Esophagus mucosa (tissue), 1 donor: ENCODE results near the gene CAPN8. TPM values are rescaled to one million over a fixed set of nuclear protein-coding genes. Genes with fewer than 3 reads are reported as not detected.

ENCODE experiments used
- ATAC-seq: fragments of 200-7000 bp; cut with Tn5 transposase; one replicate; pipeline ENCODE4 v1.9.1; 2020
- total RNA-seq: library from RNA; stranded (reverse); gene quantifications from one replicate; pipeline ENCODE4 v1.2.4, GENCODE V29; 2023
- donor health status: DM: yes; HTN: yes; CAD: no.

The CAPN8 gene
- total RNA-seq, 1 donor from 2014 or later = 1.2 TPM

- ATAC-seq = no peak
These were observed 48.9 kb downstream of the CAPN8 start for GRCh38 chr1:223616586-223616985.

DNA sequence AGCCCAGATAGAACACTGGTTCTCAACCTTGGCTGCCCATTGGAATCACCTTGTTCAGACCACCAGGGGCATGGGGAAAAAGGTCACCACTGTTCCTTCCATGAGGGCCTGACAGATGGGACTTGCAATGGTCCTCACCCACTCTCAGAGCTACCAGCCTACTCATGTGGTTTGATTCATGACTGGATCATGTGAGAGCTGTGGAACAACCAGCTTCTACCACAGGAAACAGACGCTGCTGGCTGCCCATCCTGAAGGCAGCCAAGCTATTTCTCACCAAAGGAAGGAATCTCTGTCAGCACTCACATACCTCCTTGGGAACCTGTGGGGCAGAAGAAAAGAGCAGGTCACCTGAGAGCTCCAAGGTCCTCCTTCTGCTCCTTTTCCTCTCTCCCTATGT is 53.6 kb downstream of the CAPN8 start:
- no peak for ATAC-seq

DNA sequence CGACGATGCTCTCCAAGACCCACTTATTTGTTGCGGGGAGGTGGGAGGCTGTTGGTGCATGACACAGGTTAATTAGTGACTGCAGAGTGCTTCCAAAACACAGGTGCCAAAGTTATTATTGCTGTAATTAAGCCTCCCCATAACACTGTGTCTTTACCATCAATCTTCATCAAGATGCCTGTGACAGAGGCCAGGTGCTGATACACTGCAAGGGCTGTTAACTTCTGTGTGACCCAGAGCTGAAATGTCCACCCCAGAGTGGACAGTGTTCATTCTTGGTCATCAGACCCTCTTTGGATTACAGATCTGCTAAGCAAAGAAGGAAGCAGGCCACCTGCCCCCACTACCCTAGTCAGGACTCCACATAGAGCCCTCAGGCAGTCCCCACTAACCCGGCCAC is 55.5 kb downstream of the CAPN8 start:
- no peak for ATAC-seq

- ATAC-seq = no peak
These were observed 56.4 kb downstream of the CAPN8 start for GRCh38 chr1:223609066-223609465.

DNA sequence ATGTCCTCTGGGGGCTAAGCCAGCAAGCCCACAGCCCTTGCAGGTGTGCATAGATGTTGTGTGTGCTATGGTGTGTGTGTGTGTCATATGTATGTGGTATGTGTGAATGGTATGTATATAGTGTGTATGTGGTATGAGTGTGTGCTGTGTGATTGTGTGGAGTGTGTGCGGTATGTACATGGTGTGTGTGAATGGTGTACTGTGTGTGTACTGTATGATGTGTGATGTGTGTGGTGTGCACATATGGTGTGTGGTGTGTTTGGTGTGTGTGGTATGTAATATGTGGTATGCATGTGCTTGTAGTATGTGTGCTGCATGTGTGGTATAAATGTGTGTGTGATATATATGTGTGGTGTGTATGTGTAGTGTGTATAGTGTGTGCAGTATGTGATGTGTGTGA is 107.0 kb downstream of the CAPN8 start:
- ATAC-seq = no peak

DNA sequence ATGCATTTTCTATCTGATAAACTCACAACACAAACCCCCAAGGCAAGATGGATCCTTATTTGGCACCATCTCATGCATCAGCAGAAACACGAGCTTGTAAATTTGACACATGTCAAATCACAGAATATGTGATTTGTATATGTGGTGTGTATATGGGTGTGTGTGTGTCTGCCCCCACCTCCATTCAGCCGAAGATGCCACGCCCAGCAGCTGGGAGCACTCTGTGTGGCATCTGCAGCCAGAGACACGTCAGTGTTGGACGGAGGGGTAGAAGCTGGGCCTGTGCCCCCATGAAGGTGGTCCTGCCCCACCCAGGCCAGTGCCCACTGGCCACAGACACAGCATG is 108.4 kb downstream of the CAPN8 start:
- ATAC-seq = no peak

- peak; percentile 76 for ATAC-seq
These were observed 108.9 kb downstream of the CAPN8 start for GRCh38 chr1:223556414-223557129.

DNA sequence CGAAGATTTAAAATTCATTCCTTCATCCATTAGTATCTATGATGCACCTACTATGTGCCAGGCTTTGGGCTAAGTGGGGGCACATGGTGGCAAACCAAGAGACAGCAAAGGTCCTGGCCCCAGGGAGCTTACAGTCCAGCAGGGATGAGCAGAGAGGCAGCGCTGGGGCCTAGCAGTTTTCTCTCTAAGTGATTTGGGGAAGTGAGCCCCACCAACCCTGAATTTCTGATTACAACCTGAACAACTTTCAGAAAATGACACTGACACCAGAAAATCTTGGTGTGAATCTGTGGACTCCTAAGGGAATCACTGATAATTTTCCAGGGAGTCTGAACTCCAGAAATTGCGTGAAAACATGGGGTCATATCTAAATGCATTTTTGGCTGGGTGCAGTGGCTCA is 111.5 kb downstream of the CAPN8 start:
- ATAC-seq = no peak

DNA sequence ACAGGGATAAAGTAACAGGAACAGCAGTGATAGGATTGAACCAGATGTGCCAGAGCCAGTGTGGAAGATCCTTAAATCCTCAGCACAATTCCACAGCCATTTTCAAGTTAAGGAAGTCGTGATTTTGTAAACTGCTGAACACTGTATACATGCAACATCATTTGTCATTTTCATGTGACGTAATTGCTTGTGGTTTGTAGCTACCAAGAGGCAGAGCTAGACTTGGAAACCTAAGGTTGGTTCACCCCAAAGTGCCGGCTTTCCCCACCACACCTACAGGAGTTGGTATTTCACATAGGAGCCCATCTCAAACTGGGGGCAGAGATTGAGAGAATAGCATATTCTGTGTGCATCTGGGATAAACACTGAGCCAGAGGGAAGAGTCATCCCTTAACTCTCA is 113.9 kb downstream of the CAPN8 start:
- no peak for ATAC-seq

- ATAC-seq = no peak
These were observed 115.8 kb downstream of the CAPN8 start for GRCh38 chr1:223549740-223550139.

GRCh38 chr1:223547316-223548114 is 118.0 kb downstream of the CAPN8 start:
- no peak for ATAC-seq

DNA sequence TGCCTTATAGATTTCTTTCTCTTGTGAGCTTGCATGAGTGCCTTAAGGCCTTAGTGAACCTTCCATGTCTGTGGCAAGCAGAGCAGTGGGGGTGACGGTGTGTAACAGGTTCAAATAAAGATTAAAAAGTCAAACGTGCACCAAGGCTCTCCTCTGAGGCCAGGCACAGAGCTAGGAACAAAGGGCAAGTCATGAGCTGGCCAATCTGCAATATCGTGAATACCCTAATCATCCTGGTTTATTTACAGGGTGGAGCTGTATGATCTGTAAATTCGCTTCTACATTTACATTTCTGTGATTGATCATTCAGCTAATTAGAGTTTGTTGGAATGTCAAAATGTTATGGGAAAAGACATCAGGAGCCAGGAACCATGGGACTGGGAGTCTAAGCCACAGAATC is 120.2 kb downstream of the CAPN8 start:
- no peak for ATAC-seq

DNA sequence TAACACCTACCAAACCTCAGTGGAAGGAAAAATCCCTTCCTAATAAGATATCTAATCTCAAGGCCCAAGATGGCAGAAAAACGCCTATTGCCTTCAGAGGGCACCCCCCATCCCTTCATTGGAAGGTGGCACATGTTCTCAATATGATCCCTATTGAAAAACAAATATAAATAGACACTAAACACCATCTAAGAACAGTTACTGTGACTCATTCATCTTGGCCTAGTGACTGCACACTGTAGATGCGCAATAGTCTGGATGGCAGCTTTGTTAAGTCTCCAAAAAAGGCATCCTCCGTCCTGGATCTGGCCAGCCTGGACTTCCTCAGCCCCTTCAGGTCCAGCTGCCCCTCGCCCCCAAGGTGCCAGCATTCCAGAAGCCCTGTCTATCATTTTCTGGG is 121.9 kb downstream of the CAPN8 start:
- no peak for ATAC-seq

DNA sequence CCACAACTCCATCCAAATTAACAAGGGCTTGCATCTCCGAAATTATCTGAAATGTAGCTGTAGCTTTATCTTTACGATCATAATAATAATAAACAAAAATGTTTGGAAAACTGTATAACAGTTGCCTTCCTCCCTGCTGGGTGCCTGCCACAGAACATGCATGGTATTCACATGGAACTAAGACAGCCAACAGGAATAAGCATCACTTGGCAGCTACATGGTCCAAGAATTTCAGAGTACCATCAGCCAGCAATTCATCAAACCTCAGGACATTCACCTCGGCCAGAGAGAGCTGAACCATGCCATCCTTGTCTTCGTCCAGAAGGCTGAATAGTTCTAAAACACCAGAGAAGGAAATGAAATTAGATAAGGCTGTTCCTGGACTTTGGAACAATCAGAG is 122.7 kb downstream of the CAPN8 start:
- ATAC-seq = no peak

DNA sequence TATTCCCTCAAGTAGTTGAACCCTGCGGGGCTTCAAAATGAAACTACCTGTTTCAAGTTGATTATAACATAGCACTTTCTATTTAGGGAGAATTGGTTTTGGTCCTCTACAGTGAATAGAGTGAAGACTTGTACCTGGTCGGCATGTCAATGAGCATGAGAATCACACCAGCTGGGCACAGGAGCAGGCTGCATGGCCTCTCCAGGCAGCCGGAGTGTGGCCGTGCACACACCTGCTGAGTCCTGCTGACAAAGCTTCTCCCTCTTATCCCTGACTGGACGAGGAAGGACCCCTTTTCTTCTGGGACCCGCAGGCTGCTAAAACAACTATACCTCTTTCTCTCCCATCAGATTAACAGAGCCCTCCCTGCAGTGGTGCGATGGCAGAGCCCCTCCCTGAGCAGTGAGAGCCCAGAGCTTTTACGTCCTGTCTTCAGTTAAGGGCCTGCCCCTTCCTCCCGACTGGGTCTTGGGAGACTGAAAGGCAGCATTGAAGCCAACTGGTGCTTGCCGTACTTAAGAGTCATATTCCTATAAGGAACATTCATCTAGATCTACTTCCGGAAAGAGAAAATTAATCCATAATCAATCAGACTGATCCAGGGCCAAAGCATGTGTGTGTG is 124.9 kb downstream of the CAPN8 start:
- no peak for ATAC-seq

DNA sequence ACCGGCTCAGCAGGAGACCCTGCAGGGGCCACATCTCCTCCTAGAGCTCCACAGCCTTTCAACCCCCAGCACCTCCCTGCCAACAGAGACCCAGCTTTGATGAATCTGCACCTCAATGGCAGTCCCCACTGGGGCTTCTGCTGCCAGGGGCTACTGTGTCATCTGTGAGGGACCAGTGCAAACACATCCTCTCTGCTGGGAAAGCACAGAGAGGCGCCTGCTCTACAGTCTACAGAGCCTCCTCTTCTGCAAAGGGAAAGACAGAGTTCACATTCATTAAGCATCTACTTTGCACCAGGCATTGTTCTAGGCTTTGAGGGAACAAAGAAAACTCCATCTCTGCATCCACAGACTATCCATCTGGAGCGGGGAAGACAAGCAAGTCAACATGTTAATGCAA is 125.8 kb downstream of the CAPN8 start:
- ATAC-seq = no peak

DNA sequence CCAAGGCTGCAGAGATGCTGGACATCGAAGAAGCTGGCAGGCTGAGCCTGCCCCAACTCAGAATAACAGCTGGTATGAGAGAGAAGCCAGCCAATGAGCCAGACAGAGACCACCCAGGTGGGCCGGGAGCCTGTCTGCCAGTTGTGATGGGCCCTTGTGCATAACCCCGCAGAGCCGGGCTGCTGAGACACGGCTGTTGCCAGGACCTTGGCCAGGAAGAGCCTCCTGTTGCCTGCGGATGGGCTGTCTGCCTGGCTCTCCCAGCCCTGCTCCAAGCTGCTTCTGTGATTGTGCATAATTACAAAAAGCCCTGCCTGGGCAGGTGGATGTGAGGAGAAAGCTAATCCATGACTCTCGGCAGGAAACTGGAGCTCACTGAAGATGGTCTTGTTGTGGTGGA is 126.5 kb downstream of the CAPN8 start:
- no peak for ATAC-seq

- ATAC-seq = no peak
These were observed 130.2 kb downstream of the CAPN8 start for GRCh38 chr1:223535319-223535718.

- no peak for ATAC-seq
These were observed 130.8 kb downstream of the CAPN8 start for GRCh38 chr1:223534677-223535076.

GRCh38 chr1:223533708-223534107 is 131.8 kb downstream of the CAPN8 start:
- no peak for ATAC-seq

- peak; percentile 46 for ATAC-seq
These were observed 133.7 kb downstream of the CAPN8 start for GRCh38 chr1:223531742-223532341.

DNA sequence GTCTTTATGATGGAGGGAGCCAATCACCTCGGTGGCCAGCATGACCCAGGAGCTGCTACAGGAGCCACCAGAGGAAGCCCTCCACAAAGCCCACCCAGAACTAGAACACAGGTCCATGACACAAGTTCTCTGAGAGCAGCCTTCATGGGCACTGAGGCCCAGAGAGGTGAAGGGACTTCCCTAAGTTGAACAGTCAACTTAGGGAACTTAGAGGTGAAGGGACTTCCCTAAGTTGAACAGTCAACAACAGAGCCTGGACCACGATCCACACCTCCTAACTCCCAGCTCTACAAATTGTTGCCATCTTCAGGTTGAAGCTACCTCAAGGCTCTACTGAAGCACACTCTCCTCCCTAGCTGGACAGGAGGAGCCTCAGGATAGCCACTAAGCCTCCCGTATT is 139.5 kb downstream of the CAPN8 start:
- no peak for ATAC-seq

DNA sequence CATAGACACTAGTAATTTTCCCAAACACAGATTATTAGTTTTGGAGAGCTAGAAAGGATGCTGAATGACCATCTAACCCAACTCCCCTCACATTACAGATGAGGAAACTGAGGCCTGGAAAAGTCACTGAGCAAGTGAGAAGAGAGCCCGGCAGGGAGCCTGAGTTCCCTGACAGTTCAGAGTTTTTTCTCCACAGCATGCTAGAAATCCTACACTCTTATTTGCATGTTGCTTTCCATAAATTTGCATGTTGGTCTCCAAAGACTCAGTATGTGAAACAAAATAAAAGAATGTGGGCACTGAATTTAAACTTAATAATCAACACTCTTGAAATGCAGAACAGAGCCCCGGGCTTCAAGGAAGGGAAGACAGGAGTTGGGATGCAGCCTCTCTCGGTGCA is 140.0 kb downstream of the CAPN8 start:
- no peak for ATAC-seq
